NCI-H748 treated with DMSO at 0.1 percent for 48 hours (cell line): ENCODE measurements around the gene TIPRL.

Experiments used
- DNase-seq: peaks from one replicate; lab custom pipeline; 2025; lab: John Stamatoyannopoulos, UW

The TIPRL gene

GRCh38 chr1:168213349-168213748 lies 34.6 kb downstream of the TIPRL start:
- DNase-seq, result no peak

DNA sequence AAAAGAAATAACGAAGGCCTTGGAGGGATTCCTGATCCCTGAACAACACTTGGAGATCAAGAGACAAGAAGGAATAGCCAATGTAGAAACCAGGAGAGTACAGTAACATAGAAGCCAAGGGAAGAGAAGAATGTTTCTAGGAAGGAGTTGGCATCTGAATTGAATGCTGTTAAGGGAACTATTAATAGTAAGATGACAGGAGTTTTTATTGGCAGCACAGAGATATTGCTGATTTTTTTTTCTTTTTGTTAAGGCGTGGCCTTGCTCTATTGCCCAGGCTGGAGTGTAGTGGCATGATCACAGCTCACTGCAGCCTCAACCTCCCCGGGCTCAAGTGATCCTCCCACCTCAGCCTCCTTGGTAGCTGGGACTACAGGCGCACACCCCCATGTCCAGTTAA lies 37.4 kb downstream of the TIPRL start:
- no peak for DNase-seq

DNA sequence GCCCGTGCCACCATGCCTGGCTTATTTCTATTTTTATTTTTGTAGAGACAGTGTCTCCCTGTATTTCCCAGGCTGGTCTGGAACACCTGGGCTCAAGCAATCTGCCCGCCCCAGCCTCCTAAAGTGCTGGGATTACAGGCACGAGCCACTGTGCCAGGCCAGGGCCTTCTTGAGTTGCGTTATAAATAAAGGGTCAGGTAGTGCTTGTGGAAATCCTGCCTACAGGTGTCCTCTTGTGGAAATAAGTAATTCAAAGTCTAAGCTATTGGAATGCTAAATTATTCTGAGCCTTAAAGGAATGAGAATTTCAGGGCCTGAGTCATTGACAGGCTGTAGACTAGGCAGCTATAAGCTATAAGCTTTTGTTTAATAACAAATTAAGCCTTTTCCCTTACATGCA lies 38.9 kb downstream of the TIPRL start:
- DNase-seq, result no peak

DNA sequence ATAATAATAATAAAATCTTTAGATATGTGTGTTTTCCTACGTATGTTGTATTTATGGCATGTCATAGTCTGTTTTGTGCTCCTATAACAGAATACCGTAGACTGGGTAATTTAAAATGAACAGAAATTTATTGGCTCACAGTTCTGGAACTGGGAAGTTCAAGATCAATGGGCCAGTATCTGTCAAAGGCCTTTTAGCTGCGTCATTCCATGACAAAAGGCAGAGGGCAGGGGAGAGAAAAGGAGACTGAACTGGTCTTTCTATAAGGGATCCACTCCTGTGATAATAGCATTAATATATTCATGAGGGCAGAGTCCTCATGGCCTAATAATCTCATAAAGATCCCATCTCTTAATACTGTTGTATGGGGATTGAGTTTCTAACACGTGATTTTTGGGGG lies 39.9 kb downstream of the TIPRL start:
- DNase-seq, result no peak

GRCh38 chr1:168220470-168220871 lies 41.7 kb downstream of the TIPRL start:
- no peak for DNase-seq

DNA sequence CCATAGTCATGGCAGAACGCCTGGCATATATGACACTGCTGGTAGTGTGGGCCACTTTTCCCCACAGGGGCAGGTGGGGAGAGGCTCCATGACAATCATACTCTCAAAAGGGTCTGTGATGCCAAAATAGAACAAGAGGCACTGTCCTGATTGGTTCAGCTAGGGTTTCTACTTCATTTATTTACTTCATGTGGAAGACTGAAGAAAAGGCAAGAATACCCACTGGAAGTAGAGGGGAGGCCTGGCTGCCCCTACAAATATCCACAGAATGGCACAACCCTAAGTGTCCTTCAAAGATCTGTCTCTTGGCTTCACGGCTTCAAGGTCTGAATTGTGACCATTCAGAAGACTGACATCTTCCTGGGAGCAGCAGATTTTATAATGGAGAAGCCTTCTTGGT lies 42.5 kb downstream of the TIPRL start:
- DNase-seq, result no peak

DNA sequence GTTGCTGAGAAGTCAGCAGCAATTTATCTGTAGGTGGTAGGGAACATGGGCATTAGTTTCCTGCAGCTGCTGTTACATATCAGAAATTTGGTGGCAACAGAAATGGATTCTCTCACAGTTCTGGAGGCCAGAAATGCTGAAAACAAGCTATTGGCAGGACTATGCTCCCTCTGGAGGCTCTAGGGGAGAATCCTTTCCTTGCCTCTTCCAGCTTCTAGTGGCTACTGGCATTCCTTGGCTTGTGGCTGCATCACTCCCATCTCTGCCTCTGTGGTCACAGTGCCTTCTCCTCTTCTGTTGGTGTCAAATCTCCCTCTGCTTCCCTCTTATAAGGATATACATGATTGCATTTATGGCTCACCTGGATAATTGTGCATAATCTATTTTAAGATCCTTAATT lies 44.5 kb downstream of the TIPRL start:
- no peak for DNase-seq

GRCh38 chr1:168223681-168224540 lies 45.1 kb downstream of the TIPRL start:
- no peak for DNase-seq

- no peak for DNase-seq
These were observed 46.2 kb downstream of the TIPRL start for GRCh38 chr1:168224991-168225390.

GRCh38 chr1:168225476-168226190 lies 46.9 kb downstream of the TIPRL start, which contains the start of gene SFT2D2:
Gene SFT2D2, plus strand, starts transcription at chr1:168226004. Its CDS starts 76 bp downstream, at chr1:168226080.
- peak; percentile 54 for DNase-seq

- DNase-seq, result peak; percentile 33
These were observed 48.9 kb downstream of the TIPRL start for GRCh38 chr1:168227620-168228019.

DNA sequence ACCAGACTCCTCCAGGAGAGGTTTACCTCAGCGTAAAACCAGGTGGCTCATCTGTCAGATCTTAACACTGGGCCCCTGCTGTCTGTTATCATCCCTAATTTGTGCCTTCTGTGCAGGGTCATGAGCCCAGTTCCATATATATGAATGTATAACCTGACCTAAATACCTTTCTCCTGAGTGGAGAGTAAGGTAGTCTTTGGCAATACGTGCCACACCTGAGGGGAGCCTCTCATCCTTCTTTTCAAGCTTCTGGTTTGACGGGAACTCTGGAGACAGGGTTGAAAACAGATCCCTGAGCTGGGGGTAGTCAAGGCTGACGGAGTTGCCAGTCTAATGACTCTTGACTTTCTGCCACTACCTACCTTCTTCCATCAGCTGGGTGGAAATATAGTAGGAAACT lies 51.1 kb downstream of the TIPRL start:
- no peak for DNase-seq

DNA sequence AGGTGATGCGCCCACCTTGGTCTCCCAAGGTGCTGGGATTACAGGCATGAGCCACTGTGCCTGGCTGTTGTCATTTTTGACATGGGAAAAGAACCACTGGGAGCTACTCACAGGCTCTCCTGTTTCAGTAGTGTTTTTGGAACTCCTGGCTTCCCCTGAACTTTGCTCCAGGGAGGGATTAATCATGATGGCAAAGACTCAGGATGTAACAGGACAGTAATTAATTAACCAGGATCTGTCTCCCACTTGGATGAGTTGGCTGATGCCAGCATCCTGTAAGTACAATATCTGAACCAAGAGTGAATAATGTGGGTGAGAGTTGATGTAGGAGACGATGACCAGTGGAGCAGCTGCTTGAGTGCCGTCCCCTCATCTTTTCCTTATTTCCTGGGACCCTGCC lies 51.9 kb downstream of the TIPRL start:
- no peak for DNase-seq

GRCh38 chr1:168234846-168235547 lies 56.2 kb downstream of the TIPRL start:
- DNase-seq, result peak; percentile 43

- DNase-seq, result no peak
These were observed 56.8 kb downstream of the TIPRL start for GRCh38 chr1:168235548-168235885.

DNA sequence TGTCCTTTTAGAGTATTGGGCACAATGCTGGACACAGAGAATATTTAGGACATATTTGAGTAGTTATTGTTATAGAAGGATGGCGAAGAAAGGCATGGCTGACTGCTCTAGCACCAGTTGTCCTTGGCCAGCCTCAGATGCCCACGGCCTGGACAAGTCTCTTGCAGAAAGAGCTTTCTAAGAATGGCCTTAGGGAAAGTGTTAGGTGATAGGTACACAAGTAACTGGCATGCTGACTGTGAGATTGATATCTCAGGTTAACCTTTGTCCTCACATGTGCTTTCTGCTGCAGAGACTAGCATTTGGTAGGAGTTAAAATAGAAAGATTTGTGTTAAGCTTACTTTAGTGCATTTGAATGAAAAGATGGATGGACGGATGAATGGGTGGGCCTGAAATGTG lies 57.2 kb downstream of the TIPRL start:
- DNase-seq, result no peak

GRCh38 chr1:168236836-168237611 lies 58.3 kb downstream of the TIPRL start:
- no peak for DNase-seq

DNA sequence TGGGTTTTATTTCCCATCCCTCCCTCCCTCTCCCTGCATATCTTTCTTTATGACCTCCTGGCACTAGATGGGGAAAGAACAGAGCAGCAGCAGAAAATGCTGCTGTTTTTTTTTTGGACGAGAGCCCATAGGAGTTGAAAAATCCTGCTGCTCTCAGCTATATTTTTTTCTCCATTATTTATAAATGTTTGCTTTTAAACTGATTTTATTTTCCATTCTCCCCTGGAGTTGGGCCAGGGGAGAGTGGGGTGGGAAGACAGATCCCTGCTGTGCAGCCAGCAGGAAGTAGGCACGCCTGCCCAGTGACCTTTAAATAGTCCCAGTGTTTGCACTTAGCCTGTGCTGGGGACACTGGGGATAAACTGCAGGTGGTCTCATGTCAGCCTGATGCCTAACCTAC lies 64.4 kb downstream of the TIPRL start:
- DNase-seq, result no peak

GRCh38 chr1:168243636-168244212 lies 65.0 kb downstream of the TIPRL start:
- DNase-seq, result no peak

DNA sequence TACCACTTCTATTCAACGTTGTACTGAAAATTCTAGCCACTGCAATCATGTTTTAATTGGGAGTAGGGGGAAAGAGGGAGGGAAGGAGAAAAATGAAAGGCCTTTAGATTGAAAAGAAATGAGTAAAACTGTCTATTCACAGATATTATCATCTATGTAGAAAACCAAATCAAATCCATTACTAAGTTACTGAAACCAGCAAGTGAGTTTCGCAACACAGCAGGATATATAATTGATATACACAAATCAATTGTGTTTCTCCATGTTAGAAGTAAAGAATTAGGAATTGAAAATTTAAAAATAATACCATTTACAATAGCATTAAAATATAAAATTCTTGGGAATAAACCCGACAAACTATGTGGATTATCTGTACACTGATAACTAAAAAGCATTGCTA lies 66.3 kb downstream of the TIPRL start:
- no peak for DNase-seq

GRCh38 chr1:168246506-168246905 lies 67.7 kb downstream of the TIPRL start:
- no peak for DNase-seq
